Measurements from ENCODE around the gene BMAL2.

Gene BMAL2

GRCh38 chr12:27366621-27367020 is 34.0 kb downstream of the BMAL2 start:
- no peak for DNase-seq

- no peak for DNase-seq
Observed at GRCh38 chr12:27367078-27367477, 34.4 kb downstream of the BMAL2 start.

- no peak for DNase-seq
Observed at GRCh38 chr12:27382171-27382795, 49.6 kb downstream of the BMAL2 start.

Data from CD4-positive, alpha-beta T cell treated with Interferon alpha-2 for 1 hour (primary cell).